ENCODE measurements around the gene HNMT.
"Not testable (repeated sequence)": the region's sequence is repeated elsewhere in the genome, so short reads cannot be mapped to it uniquely, and the experiment has no call there.

Gene HNMT

DNA sequence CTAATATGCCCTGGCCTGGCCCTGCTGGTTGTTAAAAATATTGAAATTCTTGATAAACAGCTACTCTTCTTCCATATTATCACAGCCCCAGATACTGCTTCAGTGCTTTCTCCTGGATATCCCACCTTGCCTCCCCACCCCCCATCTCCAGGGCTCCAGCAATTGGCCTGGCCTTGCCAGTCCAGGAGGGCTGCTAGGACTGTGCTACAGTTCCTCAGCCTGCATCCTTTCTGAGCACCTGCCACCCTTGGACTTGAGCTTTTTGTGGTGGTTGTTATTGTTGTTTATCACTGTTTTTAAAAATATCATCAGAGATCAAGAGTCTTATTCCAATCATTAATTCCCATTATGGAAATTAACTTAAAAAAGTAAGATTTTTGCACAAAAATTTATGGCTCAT is 13.5 kb downstream of the HNMT start:
- DNase-seq: no peak

DNA sequence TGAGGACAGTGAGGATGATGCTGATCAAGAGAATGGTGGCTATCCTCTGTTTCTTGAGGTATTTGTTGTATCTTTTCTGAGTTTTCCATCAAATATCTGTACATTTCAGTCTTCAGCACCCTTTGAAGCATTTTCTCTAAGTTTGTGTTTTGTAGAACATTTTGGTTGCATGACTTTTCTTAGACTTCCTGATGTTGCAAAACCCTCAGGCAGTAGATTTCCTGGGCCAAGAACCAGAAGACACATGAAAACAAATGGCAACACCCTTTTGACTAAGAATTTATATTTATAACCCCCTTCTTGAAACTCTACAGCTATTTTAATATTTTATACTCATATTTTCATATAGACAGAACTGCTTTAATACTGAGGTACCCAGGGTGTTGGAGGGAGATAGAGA is 16.2 kb downstream of the HNMT start:
- no peak for DNase-seq

DNA sequence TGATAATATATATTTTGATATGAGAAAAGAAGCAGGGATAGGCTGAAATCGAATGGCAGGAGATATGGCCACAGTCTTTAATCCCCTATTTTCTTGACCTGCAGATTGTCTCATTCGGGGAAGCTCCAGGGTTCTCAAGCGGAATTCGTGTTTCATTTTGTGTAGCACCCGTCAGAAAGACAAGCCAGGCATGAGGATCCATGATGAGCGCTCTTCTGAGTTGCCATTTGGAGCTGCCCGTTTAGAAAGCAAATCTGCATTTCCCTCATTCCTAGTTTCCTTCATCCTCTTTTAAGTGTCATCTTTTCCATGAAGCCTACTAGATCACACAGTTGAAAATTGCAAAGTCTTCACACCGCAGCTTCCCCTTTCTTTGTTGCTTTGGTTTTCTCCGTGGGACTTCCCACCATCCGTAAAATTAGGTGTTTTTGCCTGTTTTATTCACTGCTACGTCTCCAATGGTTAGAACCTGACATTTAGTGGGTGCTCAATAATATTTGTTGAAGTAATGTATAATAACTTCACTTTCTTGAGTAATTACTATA is 16.9 kb downstream of the HNMT start:
- DNase-seq: no peak

GRCh38 chr2:137983581-137983980 is 19.3 kb downstream of the HNMT start:
- no peak for DNase-seq

DNA sequence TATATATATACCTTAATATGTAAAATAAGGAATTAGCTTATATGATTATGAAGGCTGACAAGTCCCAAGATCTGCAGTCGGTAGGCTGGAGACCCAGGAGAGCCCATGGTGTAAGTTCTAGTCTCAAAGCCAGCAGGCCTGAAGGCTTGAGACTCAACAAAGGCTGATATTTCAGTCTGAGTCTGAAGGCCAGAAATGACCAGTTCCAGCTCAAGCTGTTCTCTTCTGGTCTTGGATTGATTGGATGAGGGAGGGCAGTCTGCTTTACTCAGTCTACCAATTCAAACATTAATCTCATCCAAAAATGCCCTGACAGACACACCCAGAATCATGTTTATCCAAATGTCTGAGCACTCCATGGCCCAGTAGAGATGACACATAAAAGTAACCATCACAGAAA is 22.0 kb downstream of the HNMT start:
- no peak for DNase-seq

DNA sequence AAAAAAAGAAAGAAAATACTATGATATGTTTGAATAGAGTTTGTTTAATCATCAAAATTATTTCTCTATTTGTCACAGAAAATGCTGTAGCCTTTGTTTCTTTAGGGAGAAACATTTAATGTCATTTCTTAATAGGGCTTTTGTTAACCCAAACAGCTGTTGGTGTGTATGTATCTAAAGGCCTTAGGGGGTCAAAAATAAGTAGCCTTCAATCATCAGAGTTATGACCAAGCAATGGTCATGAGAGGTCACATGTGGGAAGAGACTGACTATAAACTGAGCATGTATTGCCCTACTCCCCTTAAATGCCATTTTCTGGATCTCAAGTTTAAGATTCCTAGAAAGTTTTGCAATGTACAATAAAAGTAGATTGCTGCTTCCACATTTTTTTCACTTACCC is 22.7 kb downstream of the HNMT start:
- no peak for DNase-seq

- no peak for DNase-seq
These were observed 26.8 kb downstream of the HNMT start for GRCh38 chr2:137991078-137991477.

GRCh38 chr2:137992039-137992646 is 27.9 kb downstream of the HNMT start:
- no peak for DNase-seq

DNA sequence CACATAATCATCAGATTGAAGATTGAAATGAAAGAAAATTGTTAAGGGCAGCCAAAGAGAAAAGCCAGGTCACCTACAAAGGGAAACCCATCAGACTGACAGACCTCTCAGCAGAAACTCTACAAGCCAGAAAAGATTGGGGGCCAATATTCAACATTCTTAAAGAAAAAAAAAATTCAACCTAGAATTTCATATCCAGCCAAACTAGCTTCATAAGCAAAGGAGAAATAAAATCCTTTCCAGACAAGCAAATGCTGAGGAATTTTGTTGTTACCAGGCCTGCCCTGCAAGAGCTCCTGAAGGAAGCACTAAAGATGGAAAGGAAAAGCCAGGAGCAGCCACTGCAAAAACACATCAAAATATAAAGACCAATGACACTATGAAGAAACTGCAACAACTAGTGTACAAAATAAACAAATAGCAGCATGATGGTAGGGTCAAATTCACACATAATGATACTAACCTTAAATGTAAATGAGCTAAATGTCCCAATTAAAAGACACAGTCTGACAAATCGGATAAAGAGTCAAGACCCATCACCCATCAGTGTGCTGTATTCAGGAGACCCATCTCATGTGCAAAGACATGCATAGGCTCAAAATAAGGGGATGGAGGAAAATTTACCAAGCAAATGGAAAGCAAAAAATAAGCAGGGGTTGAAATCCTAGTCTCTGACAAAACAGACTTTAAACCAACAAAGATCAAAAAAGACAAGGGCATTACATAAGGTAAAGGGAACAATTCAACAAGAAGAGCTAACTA is 29.6 kb downstream of the HNMT start:
- DNase-seq: not testable (repeated sequence)

DNA sequence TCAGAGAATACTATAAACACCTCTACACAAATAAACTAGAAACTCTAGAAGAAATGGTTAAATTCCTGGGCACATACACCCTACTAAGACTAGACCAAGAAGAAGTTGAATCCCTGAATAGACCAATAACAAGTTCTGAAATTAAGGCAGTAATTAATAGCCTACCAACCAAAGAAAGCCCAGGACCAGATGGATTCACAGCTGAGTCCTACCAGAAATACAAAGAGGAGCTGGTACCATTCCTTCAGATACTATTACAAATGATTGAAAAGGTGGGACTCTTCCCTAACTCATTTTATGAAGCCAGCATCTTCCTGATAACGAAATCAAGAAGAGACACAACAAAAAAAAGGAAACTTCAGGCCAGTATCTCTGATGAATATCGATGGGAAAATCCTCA is 31.1 kb downstream of the HNMT start:
- not testable (repeated sequence) for DNase-seq

DNA sequence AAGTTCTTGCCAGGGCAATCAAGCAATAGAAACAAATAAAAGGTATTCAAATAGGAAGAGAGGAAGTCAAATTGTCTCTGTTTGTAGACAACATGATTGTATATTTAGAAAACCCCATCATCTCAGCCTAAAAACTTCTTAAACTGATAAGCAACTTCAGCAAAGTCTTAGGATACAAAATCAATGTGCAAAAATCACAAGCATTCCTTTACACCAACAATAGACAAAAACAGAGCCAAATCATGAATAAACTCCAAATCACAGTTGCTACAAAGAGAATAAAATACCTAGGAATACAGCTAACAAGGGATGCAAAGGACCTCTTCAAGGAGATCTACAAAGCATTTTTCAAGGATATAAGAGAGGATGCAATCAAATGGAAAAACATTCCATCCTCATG is 31.9 kb downstream of the HNMT start:
- DNase-seq: not testable (repeated sequence)

GRCh38 chr2:137997733-137998132 is 33.5 kb downstream of the HNMT start:
- DNase-seq: no peak

DNA sequence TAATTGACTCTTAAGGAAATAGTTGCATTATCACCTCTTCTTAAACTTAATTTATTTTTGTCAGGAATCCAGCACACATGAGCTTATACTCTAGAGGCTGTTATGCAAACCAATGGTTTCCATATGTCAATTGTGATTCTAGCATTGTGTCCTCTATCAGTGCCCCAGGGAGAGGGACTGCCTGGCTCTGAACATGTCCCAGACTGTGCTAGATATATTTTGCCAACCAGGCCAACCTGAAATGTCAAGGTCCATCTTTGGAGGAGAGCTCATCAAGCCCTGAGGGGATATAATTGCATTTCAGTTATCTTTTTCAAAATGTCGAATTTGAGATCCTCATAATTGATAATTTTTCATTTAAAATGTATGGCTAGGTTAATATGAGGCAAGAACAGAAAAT is 34.2 kb downstream of the HNMT start:
- no peak for DNase-seq

DNA sequence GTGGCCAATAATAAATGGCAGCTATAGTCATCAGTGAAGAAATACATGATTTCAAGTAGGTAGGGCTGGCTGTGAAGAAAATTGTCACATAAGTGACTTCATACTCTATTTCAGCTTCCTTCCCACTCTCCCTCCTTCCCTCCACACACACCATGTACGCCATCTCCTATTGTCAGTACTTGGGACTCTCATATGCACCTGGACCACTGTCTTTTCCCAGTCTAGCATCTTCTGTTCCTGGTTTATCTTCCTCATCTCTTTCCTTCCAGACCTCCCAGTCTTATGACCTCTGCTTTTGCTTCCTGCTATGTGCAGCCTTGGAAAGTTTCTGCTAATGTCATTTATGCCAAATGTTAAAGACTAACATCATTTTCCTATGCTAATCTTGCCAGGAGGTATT is 35.0 kb downstream of the HNMT start:
- DNase-seq: no peak

- DNase-seq: no peak
These were observed 35.7 kb downstream of the HNMT start for GRCh38 chr2:138000009-138000408.

- no peak for DNase-seq
These were observed 36.5 kb downstream of the HNMT start for GRCh38 chr2:138000796-138001195.

GRCh38 chr2:138003411-138003810 is 39.1 kb downstream of the HNMT start:
- no peak for DNase-seq

GRCh38 chr2:138007431-138007830 is 43.2 kb downstream of the HNMT start:
- DNase-seq: no peak

GRCh38 chr2:138009622-138010021 is 45.3 kb downstream of the HNMT start:
- no peak for DNase-seq

- DNase-seq: no peak
These were observed 46.6 kb downstream of the HNMT start for GRCh38 chr2:138010890-138011289.

DNA sequence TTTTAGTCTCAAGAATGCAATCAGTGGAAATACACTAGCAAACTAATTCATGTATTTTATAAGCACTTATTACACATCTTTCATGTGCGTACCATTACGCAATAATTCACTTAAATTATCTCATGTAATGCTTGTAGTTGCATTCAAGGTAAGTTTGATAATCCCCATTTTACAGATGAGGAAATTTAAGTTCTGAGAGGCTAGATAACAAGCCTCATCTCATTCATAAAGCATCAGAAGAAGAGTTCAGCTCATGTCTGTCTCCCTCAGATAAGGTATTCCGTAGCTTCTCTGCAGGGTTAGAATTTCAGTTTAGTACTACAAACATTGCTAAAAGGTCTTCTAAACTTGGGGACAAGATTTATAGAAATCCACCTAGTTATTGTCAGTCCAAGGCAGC is 47.8 kb downstream of the HNMT start:
- DNase-seq: peak; percentile 60

DNA sequence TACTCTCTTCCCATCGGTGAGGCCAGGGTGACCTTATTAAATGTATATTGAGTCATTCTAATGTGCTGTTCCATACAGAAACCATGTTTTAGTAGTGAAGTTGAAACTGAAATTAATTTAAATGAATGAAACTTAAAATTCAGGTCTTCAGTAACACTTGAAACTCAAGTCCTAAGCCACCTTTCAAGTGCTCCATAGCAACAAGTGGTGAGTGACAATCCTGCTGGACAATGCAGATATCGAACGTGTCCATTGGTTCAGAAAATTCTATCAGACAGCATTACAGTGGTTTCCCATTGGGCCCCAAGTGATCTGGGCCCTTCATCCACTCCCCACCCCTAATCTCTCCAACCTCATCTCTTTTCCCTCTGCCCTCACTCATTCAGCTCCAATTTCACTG is 48.7 kb downstream of the HNMT start:
- DNase-seq: no peak

- DNase-seq: no peak
These were observed 49.4 kb downstream of the HNMT start for GRCh38 chr2:138013639-138014038.

DNA sequence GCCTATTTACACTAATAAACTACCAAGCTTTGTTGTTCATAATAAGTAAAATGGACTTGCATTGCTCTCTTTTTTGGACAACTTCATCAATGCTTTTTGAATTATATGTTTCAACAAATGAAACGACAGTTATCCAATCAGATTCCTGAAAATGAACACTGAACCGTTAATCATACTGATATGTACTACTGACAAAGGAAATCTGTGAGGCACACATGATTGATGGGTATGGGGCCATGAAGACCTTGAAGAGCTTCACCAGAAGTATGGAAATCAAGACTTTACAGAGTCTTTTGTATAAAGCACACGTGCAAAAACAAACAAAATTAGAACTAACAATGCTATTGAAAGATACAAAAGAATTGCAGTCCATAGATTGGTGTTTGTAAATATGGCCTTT is 51.2 kb downstream of the HNMT start:
- DNase-seq: no peak
